HL-60 (cell line): ENCODE measurements around the gene AKAP12.

ENCODE experiments used
- DNase-seq, 2 experiments: peaks; one replicate each; pipeline ENCODE4 v3.0.0-alpha.2; 2010 to 2020; ENCODE audit warnings: low read depth in 1 of 2, low spot score in 1 of 2
- H3K27ac ChIP-seq: fragments of 250-450 bp; sonication (Bioruptor Pico); replicated peaks from 2 replicates; pipeline ENCODE4 v1.5.1; 2020; ENCODE audit warnings: mild to moderate bottlenecking, moderate library complexity
- H3K27me3 ChIP-seq: fragments of 250-450 bp; sonication (Bioruptor Pico); 2 replicates; pipeline ENCODE4 v1.5.1; 2021; ENCODE audit warnings: mild to moderate bottlenecking, moderate library complexity; ENCODE audit not compliant: insufficient read depth, poor library complexity, severe bottlenecking
- H3K4me3 ChIP-seq: replicated peaks from 2 replicates; pipeline ENCODE4 v1.5.1; 2011; ENCODE audit warnings: mild to moderate bottlenecking, control low read depth, low read length; ENCODE audit not compliant: insufficient read depth
- CTCF ChIP-seq: IDR thresholded peaks from one replicate; pipeline ENCODE4 v1.5.1; 2011; ENCODE audit warnings: low read length, control low read depth, inconsistent platforms; ENCODE audit not compliant: insufficient read depth
- GABPA ChIP-seq: IDR thresholded peaks from 2 replicates; pipeline ENCODE4 v1.6.1; 2012; ENCODE audit warnings: low read depth
- POLR2AphosphoS5 ChIP-seq: IDR thresholded peaks from 2 replicates; pipeline ENCODE4 v1.6.1; 2012; ENCODE audit warnings: low read depth
- REST ChIP-seq: IDR thresholded peaks from 2 replicates; pipeline ENCODE4 v1.6.1; 2012; ENCODE audit warnings: low read depth; ENCODE audit not compliant: insufficient replicate concordance
- SPI1 ChIP-seq: IDR thresholded peaks from 2 replicates; pipeline ENCODE4 v1.6.1; 2012; ENCODE audit warnings: low read depth, mild to moderate bottlenecking, borderline replicate concordance

AKAP12 gene

GRCh38 chr6:151286214-151286613, 46.4 kb downstream of the AKAP12 start:
- DNase-seq = no peak
- Histone ChIP-seq H3K27ac (no peak overlapping the region), H3K27me3 (no peaks in the 10 kb centered on the region), H3K4me3 (no peak overlapping the region)
- TF ChIP-seq CTCF (no peak), SPI1 (no peak), GABPA (no peak), POLR2AphosphoS5 (no peak), REST (no peak)

- Histone ChIP-seq H3K4me3 (no peak overlapping the region), H3K27me3 (peaks cover 3% of the 10 kb centered on the region), H3K27ac (no peak overlapping the region)
- no peak for TF ChIP-seq REST
- TF ChIP-seq POLR2AphosphoS5 = no peak
- no peak for TF ChIP-seq GABPA
- no peak for TF ChIP-seq SPI1
- TF ChIP-seq CTCF = no peak
- DNase-seq = no peak
Observed at GRCh38 chr6:151288712-151289398, 49.1 kb downstream of the AKAP12 start.

GRCh38 chr6:151289399-151290007, 49.7 kb downstream of the AKAP12 start:
- peaks cover 3% of the 10 kb centered on the region for H3K27me3 ChIP-seq
- H3K4me3 ChIP-seq = no peak overlapping the region
- TF ChIP-seq POLR2AphosphoS5 (no peak), REST (no peak), GABPA (no peak), SPI1 (no peak), CTCF (no peak)
- peak; percentile 16 to 51 for DNase-seq
- no peak overlapping the region for H3K27ac ChIP-seq
